GM21367 (cell line): ENCODE results near the gene RTRAF.

Source experiments
- ATAC-seq: cut with Tn5 transposase; IDR thresholded peaks from one replicate; pipeline ENCODE4 v1.9.1; 2021; ENCODE audit not compliant: unreplicated experiment

Gene RTRAF

GRCh38 chr14:52048641-52049204 is 59.4 kb downstream of the RTRAF start:
- ATAC-seq = no peak

GRCh38 chr14:52049271-52049670 is 59.9 kb downstream of the RTRAF start:
- no peak for ATAC-seq

GRCh38 chr14:52049721-52050588 is 60.6 kb downstream of the RTRAF start:
- ATAC-seq = no peak

GRCh38 chr14:52051251-52051650 is 61.9 kb downstream of the RTRAF start:
- no peak for ATAC-seq

- no peak for ATAC-seq
Observed at GRCh38 chr14:52051871-52052270, 62.5 kb downstream of the RTRAF start.

- ATAC-seq = no peak
Observed at GRCh38 chr14:52052288-52052943, 63.1 kb downstream of the RTRAF start.

- ATAC-seq = no peak
Observed at GRCh38 chr14:52053044-52053443, 63.7 kb downstream of the RTRAF start.

GRCh38 chr14:52054678-52055077 is 65.3 kb downstream of the RTRAF start:
- no peak for ATAC-seq

- no peak for ATAC-seq
Observed at GRCh38 chr14:52055167-52055566, 65.8 kb downstream of the RTRAF start.

- no peak for ATAC-seq
Observed at GRCh38 chr14:52058341-52058740, 69.0 kb downstream of the RTRAF start.

GRCh38 chr14:52059649-52060048 is 70.3 kb downstream of the RTRAF start:
- no peak for ATAC-seq

GRCh38 chr14:52060080-52060479 is 70.7 kb downstream of the RTRAF start:
- ATAC-seq = no peak
